H1 (cell line): ENCODE data around the gene ETV7.
A peak's percentile ranks its signal among the peaks of the same experiment; 100 is the strongest.

Experiments
- CHD2 ChIP-seq: IDR thresholded peaks from 2 replicates; pipeline ENCODE4 v1.6.1; 2012; ENCODE audit warnings: low read length, improper control_type of control experiment
- EP300 ChIP-seq, 2 experiments: IDR thresholded peaks; 1 replicate in 1 of 2; 2 replicates in 1 of 2; pipeline ENCODE4 v1.6.1; 2011 to 2012; ENCODE audit warnings: low read depth in 2 of 2, low read length in 2 of 2, mild to moderate bottlenecking in 2 of 2, borderline replicate concordance in 1 of 2, inconsistent platforms in 1 of 2, moderate library complexity in 1 of 2
- JUND ChIP-seq: IDR thresholded peaks from 2 replicates; pipeline ENCODE4 v1.6.1; 2011; ENCODE audit warnings: mild to moderate bottlenecking, improper control_type of control experiment, low read length
- POLR2A ChIP-seq, 2 experiments: IDR thresholded peaks; 1 replicate in 1 of 2; 2 replicates in 1 of 2; pipeline ENCODE4 v1.6.1; 2011; ENCODE audit warnings: low read depth in 2 of 2, low read length in 2 of 2, mild to moderate bottlenecking in 2 of 2; ENCODE audit errors: control extremely low read depth in 1 of 2
- POLR2AphosphoS5 ChIP-seq: IDR thresholded peaks from 2 replicates; pipeline ENCODE4 v1.6.1; 2011; ENCODE audit warnings: low read depth, low read length
- SIX5 ChIP-seq: IDR thresholded peaks from 2 replicates; pipeline ENCODE4 v1.6.1; 2011; ENCODE audit warnings: mild to moderate bottlenecking, low read depth, low read length
- SP1 ChIP-seq: IDR thresholded peaks from 2 replicates; pipeline ENCODE4 v1.6.1; 2011; ENCODE audit warnings: low read depth, low read length
- SRF ChIP-seq: IDR thresholded peaks from 2 replicates; pipeline ENCODE4 v1.6.1; 2011; ENCODE audit warnings: mild to moderate bottlenecking, low read depth, low read length, moderate library complexity
- TAF1 ChIP-seq: IDR thresholded peaks from 2 replicates; pipeline ENCODE4 v1.6.1; 2011; ENCODE audit warnings: mild to moderate bottlenecking, low read depth, low read length
- YY1 ChIP-seq: IDR thresholded peaks from 2 replicates; pipeline ENCODE4 v1.6.1; 2011; ENCODE audit warnings: low read depth, mild to moderate bottlenecking, low read length
- TF ChIP-seq, protein P1 (sequence below), 3 experiments: IDR thresholded peaks; 1 replicate in 2 of 3; 2 replicates in 1 of 3; pipeline versions ENCODE4 v1.5.1 to v1.6.1; 2011; ENCODE audit warnings: low read length in 3 of 3, mild to moderate bottlenecking in 3 of 3, inconsistent platforms in 2 of 3, low read depth in 1 of 3, moderate library complexity in 1 of 3; ENCODE audit not compliant: insufficient read depth in 1 of 3; ENCODE audit errors: control extremely low read depth in 1 of 3
- TF ChIP-seq, protein P2 (sequence below): IDR thresholded peaks from 2 replicates; pipeline ENCODE4 v1.6.1; 2012; ENCODE audit warnings: inconsistent platforms

GRCh38 chr6:36386495-36387439 lies 702 bp downstream of the ETV7 start:
- no peak for TF ChIP-seq EP300 (IDR thresholded peaks at IDR 0.05; ENCODE audit: borderline replicate concordance in 1 of 2, low read depth in 2 of 2, low read length in 2 of 2)
- TF ChIP-seq, protein P1, sequence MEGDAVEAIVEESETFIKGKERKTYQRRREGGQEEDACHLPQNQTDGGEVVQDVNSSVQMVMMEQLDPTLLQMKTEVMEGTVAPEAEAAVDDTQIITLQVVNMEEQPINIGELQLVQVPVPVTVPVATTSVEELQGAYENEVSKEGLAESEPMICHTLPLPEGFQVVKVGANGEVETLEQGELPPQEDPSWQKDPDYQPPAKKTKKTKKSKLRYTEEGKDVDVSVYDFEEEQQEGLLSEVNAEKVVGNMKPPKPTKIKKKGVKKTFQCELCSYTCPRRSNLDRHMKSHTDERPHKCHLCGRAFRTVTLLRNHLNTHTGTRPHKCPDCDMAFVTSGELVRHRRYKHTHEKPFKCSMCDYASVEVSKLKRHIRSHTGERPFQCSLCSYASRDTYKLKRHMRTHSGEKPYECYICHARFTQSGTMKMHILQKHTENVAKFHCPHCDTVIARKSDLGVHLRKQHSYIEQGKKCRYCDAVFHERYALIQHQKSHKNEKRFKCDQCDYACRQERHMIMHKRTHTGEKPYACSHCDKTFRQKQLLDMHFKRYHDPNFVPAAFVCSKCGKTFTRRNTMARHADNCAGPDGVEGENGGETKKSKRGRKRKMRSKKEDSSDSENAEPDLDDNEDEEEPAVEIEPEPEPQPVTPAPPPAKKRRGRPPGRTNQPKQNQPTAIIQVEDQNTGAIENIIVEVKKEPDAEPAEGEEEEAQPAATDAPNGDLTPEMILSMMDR (IDR thresholded peaks at IDR 0.05; ENCODE audit: control extremely low read depth in 1 of 3, insufficient read depth in 1 of 3, low read depth in 1 of 3, low read length in 3 of 3) = peak in 1 of 3 experiments; percentile 1; a peak in 1 of 4 replicates
- TF ChIP-seq JUND = no peak
- TF ChIP-seq TAF1 = peak; percentile 47
- no peak for TF ChIP-seq SP1
- no peak; the same call in 1 of the 2 replicates for TF ChIP-seq POLR2AphosphoS5
- TF ChIP-seq SRF = no peak
- no peak for TF ChIP-seq CHD2
- TF ChIP-seq POLR2A (IDR thresholded peaks at IDR 0.05; ENCODE audit: control extremely low read depth in 1 of 2, low read depth in 2 of 2, low read length in 2 of 2) = no peak
- TF ChIP-seq, protein P2, sequence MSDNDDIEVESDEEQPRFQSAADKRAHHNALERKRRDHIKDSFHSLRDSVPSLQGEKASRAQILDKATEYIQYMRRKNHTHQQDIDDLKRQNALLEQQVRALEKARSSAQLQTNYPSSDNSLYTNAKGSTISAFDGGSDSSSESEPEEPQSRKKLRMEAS = no peak; the same call in 1 of the 2 replicates
- no peak for TF ChIP-seq SIX5
- no peak for TF ChIP-seq YY1
